HG02610 (cell line): ENCODE measurements around the gene PRR22.
"Not testable (repeated sequence)": the region's sequence is repeated elsewhere in the genome, so short reads cannot be mapped to it uniquely, and the experiment has no call there.

Experiments used
- ATAC-seq: cut with Tn5 transposase; IDR thresholded peaks from one replicate; pipeline ENCODE4 v1.9.1; 2021; ENCODE audit warnings: mild to moderate bottlenecking, moderate library complexity; ENCODE audit not compliant: unreplicated experiment

The PRR22 gene

DNA sequence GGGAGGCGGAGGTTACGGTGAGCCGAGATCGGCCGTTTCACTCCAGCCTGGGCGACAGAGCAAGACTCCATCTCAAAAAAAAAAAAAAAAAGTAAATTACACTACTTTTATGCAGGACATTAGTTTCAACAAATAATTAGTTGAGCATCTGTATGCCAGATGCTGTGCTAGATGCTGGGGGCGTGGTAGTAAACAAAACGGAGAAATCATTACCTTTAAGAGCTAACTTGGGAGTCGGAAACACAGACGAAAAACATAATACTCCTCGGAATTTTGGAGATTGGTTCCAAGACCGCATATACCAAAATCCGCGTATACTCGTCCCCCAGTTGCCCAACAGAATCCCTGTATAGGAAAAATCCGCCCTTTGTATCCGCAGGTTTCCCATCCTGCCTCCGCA, 7.7 kb upstream of the PRR22 start:
- ATAC-seq = no peak

DNA sequence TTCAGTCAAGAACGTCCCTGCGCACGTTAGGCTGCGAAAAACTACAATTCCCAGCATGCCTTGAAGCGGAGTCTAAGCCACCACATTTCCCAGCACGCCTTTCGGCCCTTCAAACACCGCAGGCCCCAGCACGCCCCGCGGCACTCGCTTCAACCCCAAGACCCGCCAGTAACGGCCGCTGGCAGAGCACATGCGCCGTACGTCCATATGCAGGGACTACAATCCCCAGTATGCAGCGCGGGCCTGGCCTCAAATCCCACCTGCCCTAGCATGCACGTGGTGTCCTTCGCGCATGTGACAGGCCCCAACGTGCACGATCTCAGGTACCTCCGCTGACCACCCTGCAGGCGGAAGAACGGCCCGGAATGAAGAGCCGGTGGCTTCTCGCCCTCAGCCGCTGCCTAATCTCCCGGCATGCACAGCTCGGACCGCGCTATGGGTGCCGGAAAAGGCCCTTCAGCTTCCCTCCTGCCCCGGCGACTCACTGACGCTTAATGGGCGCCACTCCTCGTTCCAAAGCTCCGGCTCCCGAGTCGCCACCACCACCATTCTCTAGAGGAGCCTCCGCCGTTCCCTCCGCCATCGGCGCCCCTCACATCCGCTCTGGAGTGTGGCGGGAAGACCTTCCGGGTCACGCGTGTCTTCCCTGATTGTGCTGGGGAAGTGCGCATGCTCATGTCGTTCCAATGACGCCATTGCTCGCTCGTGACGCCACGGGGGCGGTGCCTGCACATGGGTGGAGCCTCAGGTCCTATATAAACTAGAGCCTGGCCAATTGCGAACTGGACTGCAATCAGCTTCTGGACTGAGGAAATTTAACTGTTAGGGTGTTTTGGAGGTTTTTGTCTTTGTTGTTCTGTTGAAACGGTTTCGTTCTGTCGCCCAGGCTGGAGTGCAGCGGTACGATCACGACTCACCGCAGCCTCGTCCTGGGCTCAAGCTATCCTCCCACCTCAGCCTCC, 6.3 kb upstream of the PRR22 start, which contains the start of gene DUS3L:
TSS of gene DUS3L (minus strand) at position 605 of the 962 bp plus-strand sequence. CDS start at position 583, 22 bp downstream.
- ATAC-seq = peak; percentile 85

DNA sequence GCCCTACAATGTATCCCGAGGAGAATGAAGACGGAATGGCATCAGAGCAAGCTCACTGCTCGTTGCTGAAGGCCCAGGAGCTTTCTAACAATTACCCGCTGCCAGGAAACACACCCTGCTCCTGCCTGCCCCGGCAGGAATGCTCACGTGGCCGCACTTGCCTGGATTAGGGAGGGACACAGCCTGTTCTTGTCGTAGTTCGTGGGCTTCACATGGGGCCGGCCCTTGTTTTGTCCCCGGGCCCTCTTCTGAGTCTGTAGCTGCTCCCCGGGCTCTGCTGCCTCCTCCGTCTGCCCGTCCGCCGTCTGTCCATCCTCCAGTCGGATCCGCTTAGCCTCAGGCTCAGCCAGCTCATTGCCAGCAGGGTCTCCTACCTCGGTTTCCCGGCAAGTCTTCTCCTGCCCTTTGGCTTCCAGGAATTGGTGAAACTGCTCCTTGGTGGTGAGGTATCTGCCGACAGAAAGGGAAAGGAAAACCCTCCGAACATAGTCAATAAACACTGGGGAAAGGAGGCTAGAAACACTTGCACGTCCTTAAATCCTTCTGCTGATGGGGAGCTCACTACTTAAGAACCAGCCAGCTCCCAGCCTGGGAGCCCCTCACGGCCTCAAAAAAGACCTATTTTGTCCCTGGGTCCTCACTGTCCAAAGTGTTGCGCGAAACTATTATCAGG, 5.5 kb upstream of the PRR22 start:
- no peak for ATAC-seq

DNA sequence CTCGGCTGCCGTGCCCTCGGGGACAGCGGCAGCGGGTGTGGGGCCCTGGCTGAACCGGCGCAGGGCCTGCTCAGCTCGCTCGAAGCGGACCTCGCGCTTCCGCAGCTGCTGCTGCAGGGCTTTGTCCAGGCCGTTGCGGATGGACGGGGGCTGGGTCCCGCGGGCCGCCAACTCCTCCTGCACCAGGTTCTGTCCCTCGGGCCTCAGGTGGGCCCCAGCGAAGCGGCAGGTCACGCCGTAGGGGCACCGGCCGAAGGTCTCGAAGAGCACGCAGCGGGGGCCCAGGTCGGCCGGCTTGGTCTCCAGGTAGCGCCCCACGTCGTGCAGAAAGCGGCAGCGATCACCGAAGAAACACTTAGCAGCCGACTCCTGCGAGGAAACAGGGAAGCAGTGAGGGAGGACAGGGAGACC, 4.8 kb upstream of the PRR22 start:
- ATAC-seq = no peak

DNA sequence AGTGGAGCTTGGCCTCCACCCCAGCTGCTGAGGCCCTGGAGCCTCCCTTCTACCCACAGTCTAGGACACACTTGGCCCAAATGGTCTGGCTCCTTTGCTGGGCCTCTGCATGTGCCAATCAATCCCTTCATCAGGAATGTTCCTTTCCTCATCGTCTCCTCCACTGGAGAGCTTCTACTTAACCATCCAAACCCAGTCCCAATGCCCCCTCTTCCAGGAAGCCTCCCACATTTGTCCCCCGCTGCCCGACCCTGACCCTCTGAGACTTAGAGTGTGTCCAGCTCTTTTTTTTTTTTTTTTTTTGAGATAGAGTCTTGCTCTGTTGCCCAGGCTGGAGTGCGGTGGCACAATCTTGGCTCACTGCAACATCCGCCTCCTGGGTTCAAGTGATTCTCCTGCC, 3.9 kb upstream of the PRR22 start:
- no peak for ATAC-seq

DNA sequence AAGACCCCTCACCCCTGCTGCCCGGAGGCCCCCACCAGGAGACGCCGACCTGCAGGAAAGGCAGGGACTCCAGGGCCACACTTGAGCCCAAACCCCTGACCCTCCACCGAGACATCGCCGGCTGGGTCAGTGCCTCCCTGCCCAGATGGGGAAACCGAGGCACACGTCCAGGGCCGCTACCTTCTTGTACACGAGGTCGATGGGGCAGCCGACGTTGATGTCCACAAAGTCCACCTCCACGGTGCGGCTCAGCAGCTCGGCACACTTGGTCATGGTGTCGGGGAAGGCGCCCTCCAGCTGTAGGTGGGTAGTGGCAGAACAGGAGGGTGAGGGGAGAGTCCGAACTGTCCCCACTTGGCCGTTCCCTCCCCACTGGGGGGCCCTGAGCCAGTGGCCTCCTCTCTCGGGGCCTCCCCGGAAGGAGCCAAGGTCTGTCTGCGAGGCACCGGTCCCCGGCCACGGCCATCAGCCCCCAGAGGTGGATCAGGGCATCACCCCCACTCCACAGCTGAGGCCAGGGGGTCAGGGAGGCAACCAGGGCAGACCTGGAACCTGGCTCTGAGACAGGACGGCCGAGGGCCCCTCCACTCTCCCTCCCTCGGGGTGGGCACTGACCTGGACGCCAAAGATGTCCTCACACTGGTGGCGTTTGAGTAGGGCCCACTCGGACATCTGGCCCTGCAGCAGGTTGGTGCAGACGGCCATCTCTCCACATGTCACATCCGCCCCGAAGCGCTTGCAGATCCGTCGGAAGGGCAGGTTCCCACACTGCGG, 3.0 kb upstream of the PRR22 start:
- ATAC-seq = no peak

DNA sequence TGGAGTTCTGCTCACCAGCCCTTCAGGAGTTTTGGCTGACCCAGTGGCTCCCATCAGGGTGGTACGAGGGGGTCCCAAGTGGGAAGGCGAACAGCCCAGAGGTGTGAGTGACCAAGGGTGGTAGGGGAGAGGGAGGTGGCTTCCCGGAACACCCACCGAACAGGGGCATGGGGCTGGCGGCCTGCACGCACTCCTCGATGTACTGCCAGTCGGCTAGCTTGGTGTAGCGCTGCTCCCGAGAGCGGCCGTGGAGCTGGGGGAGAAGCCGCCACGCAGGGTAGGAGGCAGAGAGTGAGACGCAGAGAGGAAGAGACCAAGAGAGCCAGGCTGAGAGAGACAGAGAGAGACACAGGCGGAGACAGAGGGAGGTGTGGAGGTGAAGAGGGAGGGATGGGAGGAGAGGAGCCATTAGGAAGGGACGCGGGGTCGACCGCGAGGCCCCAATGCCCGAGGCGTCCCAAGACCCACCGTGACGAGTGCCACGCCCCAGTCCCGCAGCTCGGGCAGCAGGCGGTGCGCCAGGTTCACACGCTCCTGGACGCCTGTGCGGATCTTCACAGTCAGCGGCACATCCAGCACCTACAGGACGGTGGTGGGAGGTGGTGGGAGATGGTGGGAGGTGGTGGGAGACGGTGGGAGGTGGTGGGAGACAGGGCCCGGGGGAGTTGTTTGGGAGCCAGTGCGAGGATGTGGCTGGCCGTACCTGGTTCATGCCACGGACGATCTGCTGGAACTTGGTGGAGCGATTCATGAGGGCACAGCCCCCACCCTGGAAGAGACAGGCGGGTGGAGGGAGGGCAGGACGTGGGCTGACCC, 2.3 kb upstream of the PRR22 start:
- ATAC-seq = no peak

DNA sequence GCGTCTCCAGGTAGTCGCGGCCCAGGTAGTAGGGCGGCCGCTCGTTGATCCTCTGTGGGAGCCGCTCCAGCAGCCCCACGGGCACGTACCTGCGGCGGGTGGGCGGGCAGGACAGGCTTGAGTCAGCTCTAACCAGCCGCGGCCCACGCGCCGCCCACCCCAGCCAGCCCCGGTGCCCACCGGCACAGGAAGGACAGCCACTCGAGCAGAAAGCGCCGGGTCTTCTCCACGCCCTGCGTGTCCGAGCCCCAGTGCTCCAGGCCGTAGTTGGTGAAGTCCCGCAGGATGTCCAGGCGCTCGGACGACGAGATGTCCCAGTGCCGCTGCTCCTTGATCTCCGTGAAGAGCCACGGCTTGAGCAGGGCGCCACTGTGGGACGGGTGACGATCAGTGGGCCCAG, 877 bp upstream of the PRR22 start:
- no peak for ATAC-seq

DNA sequence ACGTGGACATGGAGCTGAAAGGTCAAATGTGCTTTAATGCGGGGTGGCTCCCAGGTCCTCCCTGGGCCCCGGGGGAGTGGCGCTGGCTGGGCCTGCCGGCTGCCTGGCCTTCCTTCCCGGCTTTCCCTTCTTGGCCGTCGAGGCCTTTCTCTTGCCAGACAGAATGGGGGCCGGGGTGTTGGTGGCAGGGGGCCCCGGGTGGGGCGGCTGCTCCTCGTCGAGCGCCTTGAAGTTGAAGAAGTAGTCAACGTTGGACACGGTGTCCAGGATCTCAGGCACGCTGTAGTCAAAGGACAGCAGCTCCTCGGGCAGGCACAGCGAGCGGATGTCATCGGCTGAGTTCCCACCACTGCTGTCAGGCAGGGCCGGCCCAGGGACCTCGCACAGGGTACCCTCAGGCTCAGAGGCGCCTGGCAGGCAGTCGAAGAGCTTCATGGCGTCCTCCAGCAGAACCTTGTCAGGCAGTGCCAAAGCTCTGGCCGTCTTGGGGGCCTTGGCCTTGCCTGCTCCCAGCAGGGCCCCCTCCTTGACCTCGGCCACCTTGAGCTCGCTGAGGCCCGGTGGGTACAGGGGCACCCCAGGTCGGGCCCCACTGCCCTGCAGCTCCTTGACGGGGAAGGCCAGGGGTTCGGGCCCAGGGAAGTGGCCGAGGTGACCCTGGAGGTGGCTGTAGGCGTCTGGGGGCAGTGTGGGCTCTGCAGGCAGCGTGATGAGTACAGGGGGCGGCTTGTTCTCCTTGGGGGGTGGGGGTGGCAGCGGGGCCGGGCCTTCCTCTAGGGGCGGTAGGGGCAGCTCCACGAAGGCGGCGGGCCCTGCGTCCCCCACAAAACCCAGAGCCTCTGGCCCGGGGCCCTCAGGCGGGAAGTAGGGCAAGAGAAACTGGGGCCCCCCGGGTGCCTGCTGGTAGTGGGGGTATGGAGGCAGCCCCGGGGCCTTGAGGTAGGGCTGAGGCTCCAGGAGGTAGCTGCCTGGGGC, 1.3 kb downstream of the PRR22 start:
- ATAC-seq = no peak

DNA sequence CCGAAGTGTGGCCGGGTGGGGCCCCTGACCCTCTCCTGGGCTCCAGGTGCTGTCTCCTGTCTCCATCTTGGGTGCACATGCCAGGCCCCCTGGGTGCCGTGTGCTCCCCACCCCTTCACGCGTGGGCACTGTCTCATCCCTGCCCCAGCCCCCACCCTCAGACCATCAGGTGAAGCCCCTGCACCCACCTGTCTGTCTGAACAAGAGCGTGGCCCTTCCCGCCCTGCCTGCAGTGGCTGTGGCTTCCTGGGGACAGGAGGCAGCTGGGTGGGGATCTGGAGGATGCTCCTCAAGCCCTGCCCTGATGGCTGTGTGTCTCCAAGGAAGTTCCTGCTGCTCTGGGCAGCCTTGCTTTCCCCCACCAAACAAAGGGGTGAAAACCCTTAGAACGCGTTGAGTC, 2.2 kb downstream of the PRR22 start:
- ATAC-seq = no peak

DNA sequence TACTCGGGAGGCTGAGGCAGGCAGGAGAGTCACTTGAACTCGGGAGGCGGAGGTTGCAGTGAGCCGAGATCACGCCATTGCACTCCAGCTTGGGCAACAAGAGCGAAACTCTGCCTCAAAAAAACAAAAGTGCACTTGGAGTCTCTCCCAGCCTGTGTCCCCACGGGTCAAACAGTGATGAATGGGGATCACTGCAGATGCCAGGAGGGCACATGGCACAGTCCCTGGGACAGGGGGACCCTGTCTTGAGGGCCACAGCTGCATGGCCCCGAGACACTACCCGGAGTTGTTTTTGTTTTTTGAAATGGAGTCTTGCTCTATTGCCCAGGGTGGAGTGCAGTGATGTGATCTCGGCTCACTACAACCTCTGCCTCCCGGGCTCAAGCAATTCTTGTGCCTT, 3.6 kb downstream of the PRR22 start:
- not testable (repeated sequence) for ATAC-seq

DNA sequence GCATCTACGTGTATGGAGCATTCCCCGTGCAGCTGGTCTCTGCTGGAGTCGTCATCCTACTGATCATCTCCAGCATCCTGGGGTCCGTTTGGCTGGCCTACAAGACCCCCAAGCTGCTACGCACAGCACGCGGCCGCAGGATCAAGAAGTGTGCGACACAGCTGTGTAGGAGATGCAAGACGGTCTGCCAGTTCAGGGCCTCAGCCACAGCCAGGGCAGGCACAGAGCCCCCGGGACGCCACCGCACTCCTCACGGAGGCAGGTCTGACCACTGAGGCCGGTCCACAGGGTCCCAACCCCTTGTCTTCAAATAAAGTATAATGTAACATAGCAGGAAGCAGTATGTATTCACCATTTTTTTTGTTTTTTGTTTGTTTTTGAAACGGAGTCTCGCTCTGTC, 6.1 kb downstream of the PRR22 start:
- ATAC-seq = no peak

DNA sequence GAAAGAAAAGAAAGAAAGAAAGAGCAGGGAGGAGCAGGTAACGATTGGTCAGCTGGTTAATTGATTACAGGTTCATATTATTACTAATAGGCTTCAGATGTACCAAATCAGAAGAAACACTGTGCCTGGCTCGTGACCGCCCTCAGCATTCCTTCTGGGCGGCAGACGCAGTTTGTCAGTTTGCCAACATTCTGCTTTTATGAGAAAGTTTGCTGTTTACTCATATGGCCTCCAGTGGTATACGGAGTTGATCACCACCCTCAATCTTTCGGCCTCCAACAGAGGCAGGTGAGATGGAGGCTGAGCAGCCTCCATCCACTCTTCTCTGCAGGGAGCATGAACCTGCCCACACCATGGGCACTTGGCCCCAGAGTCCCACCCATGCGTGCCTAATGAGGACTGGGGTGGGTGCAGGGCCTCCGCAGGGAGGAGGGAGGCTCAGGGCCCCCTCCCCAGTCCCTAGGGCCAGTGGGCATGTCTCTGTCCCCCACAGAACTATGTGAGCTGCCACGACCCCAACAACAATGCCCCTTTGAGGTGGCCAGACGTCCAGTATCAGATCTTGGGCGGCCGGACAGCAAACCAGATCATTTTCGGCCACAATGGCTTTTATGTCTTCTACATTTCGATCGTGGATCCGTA, 8.8 kb downstream of the PRR22 start:
- ATAC-seq = no peak

DNA sequence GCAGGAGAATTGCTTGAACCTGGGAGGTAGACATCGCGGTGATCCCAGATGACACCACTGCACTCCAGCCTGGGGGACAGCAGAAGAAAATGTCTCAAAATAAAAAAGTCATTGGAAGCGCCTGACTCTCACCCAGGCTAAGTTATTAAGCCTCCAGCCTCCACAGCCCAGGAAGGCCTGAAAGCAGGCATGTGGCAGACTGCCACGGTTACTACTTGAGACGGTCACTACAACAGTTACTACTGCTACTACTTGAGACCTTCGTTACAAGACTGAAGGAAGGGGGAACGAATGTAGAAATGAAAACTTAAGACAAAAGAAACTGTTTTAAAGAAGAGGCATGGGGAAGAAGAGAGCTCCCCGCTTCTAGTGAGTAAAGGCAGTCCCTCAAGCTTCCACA, 9.6 kb downstream of the PRR22 start:
- ATAC-seq = no peak

DNA sequence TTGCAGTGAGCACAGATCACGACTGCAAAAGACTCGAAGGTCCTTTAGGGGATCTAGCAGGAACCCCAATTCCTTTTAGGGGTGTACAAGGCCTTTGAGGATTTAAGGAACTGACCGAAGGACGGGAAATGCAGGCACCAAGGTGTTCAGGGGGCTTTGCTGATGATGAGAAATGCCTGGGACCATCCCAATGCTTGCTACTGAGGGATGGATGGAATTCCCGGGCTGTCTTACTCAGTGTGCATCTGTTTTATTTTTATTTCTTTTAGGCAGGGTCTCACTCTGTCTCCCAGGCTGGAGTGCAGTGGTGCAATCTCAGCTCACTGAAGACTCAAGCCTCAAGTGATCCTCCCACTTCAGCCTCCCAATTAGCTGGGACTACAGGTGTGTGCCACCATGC, 11.3 kb downstream of the PRR22 start:
- ATAC-seq = no peak

DNA sequence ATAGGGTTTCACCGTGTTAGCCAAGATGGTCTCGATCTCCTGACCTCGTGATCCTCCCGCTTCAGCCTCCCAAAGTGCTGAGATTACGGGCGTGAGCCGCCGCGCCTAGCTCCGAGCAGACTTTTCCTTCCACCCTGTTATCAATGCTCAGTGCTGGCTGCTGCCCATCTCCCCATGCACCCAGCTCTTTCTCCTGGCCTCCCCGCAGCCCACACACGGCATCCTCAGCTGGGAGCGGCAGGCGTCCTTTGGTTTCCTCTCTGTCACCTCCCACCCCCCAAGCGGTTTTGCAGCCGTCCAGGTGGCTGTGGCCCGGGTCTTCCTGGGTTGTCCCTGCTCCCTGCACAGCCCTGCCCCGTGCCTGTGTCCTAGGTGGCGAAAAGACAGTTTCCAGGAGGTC, 12.1 kb downstream of the PRR22 start:
- ATAC-seq = no peak

DNA sequence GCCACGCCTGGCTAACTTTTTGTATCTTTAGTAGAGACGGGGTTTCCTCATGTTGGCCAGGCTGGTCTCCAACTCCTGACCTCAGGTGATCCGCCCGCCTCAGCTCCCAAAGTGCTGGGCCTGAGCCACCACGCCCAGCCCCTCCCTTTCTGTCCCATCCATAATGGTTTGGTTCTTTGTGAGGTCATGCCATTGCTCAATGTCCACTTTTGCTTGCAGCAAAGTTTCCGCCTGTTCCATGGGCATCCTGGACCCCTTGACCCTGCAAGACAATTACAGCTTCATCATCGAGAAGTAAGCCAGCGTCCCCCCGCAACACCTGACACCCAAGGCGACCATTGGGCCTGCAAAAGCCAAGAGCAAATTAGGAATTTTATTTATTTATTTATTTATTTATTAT, 16.6 kb downstream of the PRR22 start:
- no peak for ATAC-seq

DNA sequence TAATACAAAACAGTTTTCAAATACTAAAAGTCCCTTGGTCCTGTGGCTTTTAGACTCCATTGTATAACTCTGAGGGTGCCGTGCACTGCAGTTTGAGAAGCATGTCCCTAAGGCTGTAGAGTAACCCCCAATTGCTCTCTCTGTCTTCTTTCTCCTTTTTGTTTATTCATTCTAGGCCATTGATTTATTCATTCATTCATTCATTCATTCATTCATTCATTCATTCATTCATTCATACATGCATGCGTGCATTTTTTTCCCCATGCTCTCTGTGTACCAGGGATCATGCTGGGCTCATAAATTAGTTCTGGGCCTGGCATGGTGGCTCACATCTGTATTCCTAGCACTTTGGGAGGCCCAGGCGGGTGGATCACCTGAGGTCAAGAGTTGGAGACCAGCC, 19.3 kb downstream of the PRR22 start:
- no peak for ATAC-seq
